Activated effector memory CD4-positive, alpha-beta T cell treated with anti-CD3 and anti-CD28 coated beads, Interleukin-2, amount 50 U/mL, for 16 hours (primary cell): Measurements from ENCODE around the gene CLIP2.

Experiments used
- DNase-seq: peaks from one replicate; pipeline ENCODE4 v3.0.0-alpha.2; 2020

The CLIP2 gene

GRCh38 chr7:74449809-74450397, 160.7 kb downstream of the CLIP2 start:
- peak; percentile 82 for DNase-seq

GRCh38 chr7:74452748-74453321, 163.6 kb downstream of the CLIP2 start:
- no peak for DNase-seq

GRCh38 chr7:74453322-74454011, 164.3 kb downstream of the CLIP2 start, which contains the start of gene GTF2IRD1:
Gene GTF2IRD1, plus strand, starts transcription at chr7:74453906. Its CDS starts 54,175 bp downstream, at chr7:74508081.
- DNase-seq, result peak; percentile 82

- DNase-seq, result peak; percentile 71
Observed at GRCh38 chr7:74454021-74454924, 165.1 kb downstream of the CLIP2 start.

- no peak for DNase-seq
Observed at GRCh38 chr7:74454925-74455288, 165.7 kb downstream of the CLIP2 start.

- no peak for DNase-seq
Observed at GRCh38 chr7:74455291-74455804, 166.1 kb downstream of the CLIP2 start.
